Measurements from ENCODE around the gene SFT2D3. TPM values are rescaled to one million over a fixed set of nuclear protein-coding genes. Genes with fewer than 3 reads are reported as not detected.

SFT2D3 gene
- total and polyA plus RNA-seq, 10 donors = 3.7 to 13.2 (median 8.9) TPM

GRCh38 chr2:127705391-127706065 is 4.2 kb downstream of the SFT2D3 start:
- TF ChIP-seq CTCF (IDR thresholded peaks at IDR 0.05 in 8 of 11, conservative IDR thresholded peaks at IDR 0.05 in 3 of 11) (no peak), POLR2AphosphoS5 (IDR thresholded peaks at IDR 0.05) (no peak), POLR2A (IDR thresholded peaks at IDR 0.05) (no peak)
- Histone ChIP-seq H3K9me3 (no peaks in the 10 kb centered on the region), H3K4me3 (no peak overlapping the region), H3K4me1 (peaks cover 13 to 52% (median 38%) of the 10 kb centered on the region in 6 donors), H3K36me3 (peaks cover 2 to 75% (median 47%) of the 10 kb centered on the region in 6 donors), H3K27ac (no peak overlapping the region), H3K27me3 (replicated peaks in 1 of 7) (no peaks in the 10 kb centered on the region)
- WGBS, 5 donors = 80 to 88% (median 85%) methylated on average over 5 of the region's 5 CpGs
- intact Hi-C loops (cut with DNase I; ENCODE audit: low total_unique reads) = no loop called here
- no peak for DNase-seq

- no peaks in the 10 kb centered on the region for H3K27me3 ChIP-seq (replicated peaks in 1 of 7)
- H3K4me1 ChIP-seq = peaks cover 11 to 47% (median 33%) of the 10 kb centered on the region in 6 donors
- H3K4me3 ChIP-seq = no peak overlapping the region
- peaks cover 2 to 84% (median 47%) of the 10 kb centered on the region in 6 donors for H3K36me3 ChIP-seq
- DNase-seq = no peak
- no peaks in the 10 kb centered on the region for H3K9me3 ChIP-seq
- no peak overlapping the region for H3K27ac ChIP-seq
- no peak for TF ChIP-seq CTCF (IDR thresholded peaks at IDR 0.05 in 8 of 11, conservative IDR thresholded peaks at IDR 0.05 in 3 of 11)
- peak in 1 of 3 donors; percentile 17 for TF ChIP-seq POLR2AphosphoS5 (IDR thresholded peaks at IDR 0.05)
- intact Hi-C loops (cut with DNase I; ENCODE audit: low total_unique reads) = no loop called here
- 93 to 97% (median 93%) methylated on average over 14 of the region's 14 CpGs for WGBS, 5 donors
Measured at GRCh38 chr2:127706215-127706990, 5.1 kb downstream of the SFT2D3 start.

- H3K4me1 ChIP-seq = peaks cover 4 to 36% (median 24%) of the 10 kb centered on the region in 6 donors
- 91 to 96% (median 94%) methylated on average over 7 to 9 of the region's 9 CpGs for WGBS, 5 donors
- TF ChIP-seq POLR2A (IDR thresholded peaks at IDR 0.05) = no peak
- TF ChIP-seq POLR2AphosphoS5 (IDR thresholded peaks at IDR 0.05) = peak in 2 of 3 donors; percentile 15 to 28
- TF ChIP-seq CTCF (IDR thresholded peaks at IDR 0.05 in 8 of 11, conservative IDR thresholded peaks at IDR 0.05 in 3 of 11) = no peak
- H3K27me3 ChIP-seq (replicated peaks in 1 of 7) = no peaks in the 10 kb centered on the region
- intact Hi-C loops (cut with DNase I; ENCODE audit: low total_unique reads) = no loop called here
- no peaks in the 10 kb centered on the region for H3K9me3 ChIP-seq
- no peak for DNase-seq
- peaks cover 2 to 96% (median 47%) of the 10 kb centered on the region in 6 donors for H3K36me3 ChIP-seq
- H3K4me3 ChIP-seq = no peak overlapping the region
- H3K27ac ChIP-seq = no peak overlapping the region
Measured at GRCh38 chr2:127707890-127708648, 6.8 kb downstream of the SFT2D3 start.
